ENCODE measurements around the gene STAG1.
"Not testable (repeated sequence)": the region's sequence is repeated elsewhere in the genome, so short reads cannot be mapped to it uniquely, and the experiment has no call there.

DNA sequence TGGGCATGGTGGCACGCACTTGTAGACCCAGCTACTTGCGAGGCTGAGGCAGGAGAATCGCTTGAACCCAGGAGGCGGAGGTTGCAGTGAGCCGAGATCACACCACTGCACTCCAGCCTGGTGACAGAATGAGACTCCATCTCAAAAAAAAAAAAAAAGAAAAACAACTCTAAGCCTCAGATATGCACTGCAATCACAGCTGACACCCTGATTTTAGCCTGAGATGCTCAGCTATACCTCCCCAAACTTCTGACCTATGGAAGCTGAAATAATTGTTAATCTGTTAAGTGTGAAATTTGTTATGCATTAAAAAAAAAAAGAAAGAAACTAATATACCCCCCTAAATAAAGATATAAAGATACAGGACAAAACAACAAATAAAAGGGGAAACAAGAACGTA is 2.6 kb downstream of the STAG1 start:
- TF ChIP-seq, protein P1, sequence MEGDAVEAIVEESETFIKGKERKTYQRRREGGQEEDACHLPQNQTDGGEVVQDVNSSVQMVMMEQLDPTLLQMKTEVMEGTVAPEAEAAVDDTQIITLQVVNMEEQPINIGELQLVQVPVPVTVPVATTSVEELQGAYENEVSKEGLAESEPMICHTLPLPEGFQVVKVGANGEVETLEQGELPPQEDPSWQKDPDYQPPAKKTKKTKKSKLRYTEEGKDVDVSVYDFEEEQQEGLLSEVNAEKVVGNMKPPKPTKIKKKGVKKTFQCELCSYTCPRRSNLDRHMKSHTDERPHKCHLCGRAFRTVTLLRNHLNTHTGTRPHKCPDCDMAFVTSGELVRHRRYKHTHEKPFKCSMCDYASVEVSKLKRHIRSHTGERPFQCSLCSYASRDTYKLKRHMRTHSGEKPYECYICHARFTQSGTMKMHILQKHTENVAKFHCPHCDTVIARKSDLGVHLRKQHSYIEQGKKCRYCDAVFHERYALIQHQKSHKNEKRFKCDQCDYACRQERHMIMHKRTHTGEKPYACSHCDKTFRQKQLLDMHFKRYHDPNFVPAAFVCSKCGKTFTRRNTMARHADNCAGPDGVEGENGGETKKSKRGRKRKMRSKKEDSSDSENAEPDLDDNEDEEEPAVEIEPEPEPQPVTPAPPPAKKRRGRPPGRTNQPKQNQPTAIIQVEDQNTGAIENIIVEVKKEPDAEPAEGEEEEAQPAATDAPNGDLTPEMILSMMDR (CRISPR knock-in tag; IDR thresholded peaks at IDR 0.05) = not testable (repeated sequence)
- TF ChIP-seq JUND (CRISPR knock-in tag; IDR thresholded peaks at IDR 0.05); POLR2G (IDR thresholded peaks at IDR 0.05; ENCODE audit: low read depth, low read length); POLR2A (IDR thresholded peaks at IDR 0.05; ENCODE audit: insufficient read depth in 1 of 2, low read depth in 2 of 2, low read length in 2 of 2); MED1 (CRISPR knock-in tag; IDR thresholded peaks at IDR 0.05); POLR2AphosphoS5 (IDR thresholded peaks at IDR 0.05; ENCODE audit: low read depth, low read length); MYC (CRISPR knock-in tag; IDR thresholded peaks at IDR 0.05; ENCODE audit: borderline replicate concordance); SMC3 (IDR thresholded peaks at IDR 0.05; ENCODE audit: low read length); SPEN (CRISPR knock-in tag; IDR thresholded peaks at IDR 0.05; ENCODE audit: low read depth): not testable (repeated sequence)
- TF ChIP-seq, protein P2, sequence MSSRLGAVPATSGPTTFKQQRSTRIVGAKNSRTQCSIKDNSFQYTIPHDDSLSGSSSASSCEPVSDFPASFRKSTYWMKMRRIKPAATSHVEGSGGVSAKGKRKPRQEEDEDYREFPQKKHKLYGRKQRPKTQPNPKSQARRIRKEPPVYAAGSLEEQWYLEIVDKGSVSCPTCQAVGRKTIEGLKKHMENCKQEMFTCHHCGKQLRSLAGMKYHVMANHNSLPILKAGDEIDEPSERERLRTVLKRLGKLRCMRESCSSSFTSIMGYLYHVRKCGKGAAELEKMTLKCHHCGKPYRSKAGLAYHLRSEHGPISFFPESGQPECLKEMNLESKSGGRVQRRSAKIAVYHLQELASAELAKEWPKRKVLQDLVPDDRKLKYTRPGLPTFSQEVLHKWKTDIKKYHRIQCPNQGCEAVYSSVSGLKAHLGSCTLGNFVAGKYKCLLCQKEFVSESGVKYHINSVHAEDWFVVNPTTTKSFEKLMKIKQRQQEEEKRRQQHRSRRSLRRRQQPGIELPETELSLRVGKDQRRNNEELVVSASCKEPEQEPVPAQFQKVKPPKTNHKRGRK (CRISPR knock-in tag; IDR thresholded peaks at IDR 0.05) = not testable (repeated sequence)
- TF ChIP-seq, protein P3, sequence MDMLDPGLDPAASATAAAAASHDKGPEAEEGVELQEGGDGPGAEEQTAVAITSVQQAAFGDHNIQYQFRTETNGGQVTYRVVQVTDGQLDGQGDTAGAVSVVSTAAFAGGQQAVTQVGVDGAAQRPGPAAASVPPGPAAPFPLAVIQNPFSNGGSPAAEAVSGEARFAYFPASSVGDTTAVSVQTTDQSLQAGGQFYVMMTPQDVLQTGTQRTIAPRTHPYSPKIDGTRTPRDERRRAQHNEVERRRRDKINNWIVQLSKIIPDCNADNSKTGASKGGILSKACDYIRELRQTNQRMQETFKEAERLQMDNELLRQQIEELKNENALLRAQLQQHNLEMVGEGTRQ (IDR thresholded peaks at IDR 0.05; ENCODE audit: low read depth, low read length) = not testable (repeated sequence)
- TF ChIP-seq, protein P3 (CRISPR knock-in tag; IDR thresholded peaks at IDR 0.05; ENCODE audit: borderline replicate concordance) = not testable (repeated sequence)

Data from HepG2 (cell line).